ENCODE results near the gene P4HB. TPM values are rescaled to one million over a fixed set of nuclear protein-coding genes. Genes with fewer than 3 reads are reported as not detected.

The P4HB gene
- total and polyA plus RNA-seq, 8 donors: 485 to 935 (median 547) TPM

DNA sequence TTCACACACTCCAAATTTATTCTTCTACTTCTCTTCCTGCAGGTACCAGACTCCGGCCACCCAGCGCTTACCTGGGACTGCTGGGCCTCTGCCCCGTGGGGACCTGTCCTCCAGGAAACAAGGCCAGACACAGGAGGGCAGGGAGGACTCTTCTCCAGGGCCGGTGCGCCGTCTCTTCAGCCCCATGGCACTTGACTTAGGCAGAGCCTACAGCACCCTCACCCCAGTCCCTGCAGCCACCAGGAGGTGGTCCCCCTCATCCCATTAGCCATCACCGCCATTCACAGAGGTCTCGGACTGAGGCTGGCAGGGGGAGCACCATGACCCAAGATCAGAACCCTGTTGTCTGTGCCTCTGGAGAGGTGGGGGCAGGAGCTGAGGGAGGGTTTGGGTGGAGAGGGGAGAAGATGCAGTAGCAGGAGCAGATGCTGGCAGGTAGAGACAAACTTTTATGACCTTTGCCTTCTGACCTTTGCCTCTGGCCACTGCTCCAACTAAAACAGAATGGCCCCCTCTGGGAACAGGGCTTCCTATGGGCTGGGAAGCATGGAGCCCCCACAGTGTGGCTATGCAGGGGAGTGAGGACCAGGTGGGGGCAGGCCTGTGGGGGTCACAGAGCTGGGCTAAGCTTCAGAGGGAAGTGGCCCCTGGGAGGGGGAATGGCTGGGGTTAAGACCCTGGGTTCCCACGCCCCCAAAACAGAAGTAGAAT, 58.1 kb downstream of the P4HB start:
- ATAC-seq: no peak
- Histone ChIP-seq H3K9me3 (no peaks in the 10 kb centered on the region), H3K27me3 (peaks cover 33 to 79% of the 10 kb centered on the region in 2 donors), H3K36me3 (no peaks in the 10 kb centered on the region), H3K27ac (no peak overlapping the region), H3K4me1 (peaks cover 0 to 18% of the 10 kb centered on the region in 2 donors), H3K4me3 (no peak overlapping the region)
- TF ChIP-seq, protein P1, sequence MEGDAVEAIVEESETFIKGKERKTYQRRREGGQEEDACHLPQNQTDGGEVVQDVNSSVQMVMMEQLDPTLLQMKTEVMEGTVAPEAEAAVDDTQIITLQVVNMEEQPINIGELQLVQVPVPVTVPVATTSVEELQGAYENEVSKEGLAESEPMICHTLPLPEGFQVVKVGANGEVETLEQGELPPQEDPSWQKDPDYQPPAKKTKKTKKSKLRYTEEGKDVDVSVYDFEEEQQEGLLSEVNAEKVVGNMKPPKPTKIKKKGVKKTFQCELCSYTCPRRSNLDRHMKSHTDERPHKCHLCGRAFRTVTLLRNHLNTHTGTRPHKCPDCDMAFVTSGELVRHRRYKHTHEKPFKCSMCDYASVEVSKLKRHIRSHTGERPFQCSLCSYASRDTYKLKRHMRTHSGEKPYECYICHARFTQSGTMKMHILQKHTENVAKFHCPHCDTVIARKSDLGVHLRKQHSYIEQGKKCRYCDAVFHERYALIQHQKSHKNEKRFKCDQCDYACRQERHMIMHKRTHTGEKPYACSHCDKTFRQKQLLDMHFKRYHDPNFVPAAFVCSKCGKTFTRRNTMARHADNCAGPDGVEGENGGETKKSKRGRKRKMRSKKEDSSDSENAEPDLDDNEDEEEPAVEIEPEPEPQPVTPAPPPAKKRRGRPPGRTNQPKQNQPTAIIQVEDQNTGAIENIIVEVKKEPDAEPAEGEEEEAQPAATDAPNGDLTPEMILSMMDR (IDR thresholded peaks at IDR 0.05): no peak
- intact Hi-C loops (cut with DNase I): no loop called here
- DNase-seq: no peak

DNA sequence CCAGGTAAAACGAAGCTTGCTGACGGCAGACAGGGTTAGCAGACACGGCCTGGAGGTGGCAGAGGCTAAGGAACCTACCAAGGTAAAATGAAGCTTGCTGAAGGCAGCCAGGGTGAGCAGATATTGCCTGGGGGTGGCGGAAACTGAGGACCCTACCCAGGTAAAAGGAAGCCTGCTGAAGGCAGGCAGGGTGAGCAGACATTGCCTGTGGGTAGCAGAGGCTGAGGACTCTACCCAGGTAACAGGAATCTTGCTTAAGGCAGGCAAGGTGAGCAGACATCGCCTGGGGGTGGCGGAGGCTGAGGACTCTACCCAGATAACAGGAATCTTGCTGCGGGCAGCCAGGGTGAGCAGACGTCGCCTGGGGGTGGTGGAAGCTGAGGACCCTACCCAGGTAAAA, 59.0 kb downstream of the P4HB start:
- intact Hi-C loops (cut with DNase I): no loop called here
- no peak for ATAC-seq
- no peaks in the 10 kb centered on the region for H3K36me3 ChIP-seq

DNA sequence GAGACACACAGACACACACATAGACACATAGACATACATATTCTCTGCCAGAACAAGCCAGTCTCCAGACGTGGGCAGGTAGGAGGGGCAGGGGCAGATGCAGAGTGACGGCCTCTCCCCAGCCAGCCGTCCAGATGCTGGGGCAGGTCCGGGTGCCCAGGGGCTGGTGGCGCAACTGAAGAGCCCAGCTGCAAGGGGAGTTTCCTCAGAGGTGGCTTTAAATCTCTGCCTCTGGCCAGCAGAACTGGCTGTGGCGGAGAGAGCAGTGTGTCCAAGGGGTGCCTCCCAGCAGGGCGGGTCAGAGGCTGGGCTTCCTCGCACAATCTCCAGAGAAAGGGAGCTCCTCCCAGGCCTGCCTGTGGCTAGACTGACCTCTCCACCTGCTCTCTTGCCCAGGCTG, 65.8 kb downstream of the P4HB start:
- no peak overlapping the region for H3K27ac ChIP-seq
- TF ChIP-seq, protein P1 (IDR thresholded peaks at IDR 0.05): no peak
- peak in 1 of 4 donors; percentile 80 for DNase-seq
- H3K36me3 ChIP-seq: no peaks in the 10 kb centered on the region
- H3K9me3 ChIP-seq: no peaks in the 10 kb centered on the region
- H3K4me3 ChIP-seq: no peak overlapping the region
- intact Hi-C loops (cut with DNase I): no loop called here
- H3K4me1 ChIP-seq: no peaks in the 10 kb centered on the region
- H3K27me3 ChIP-seq: peaks cover 0 to 9% of the 10 kb centered on the region in 2 donors
- peak; percentile 100 for ATAC-seq

More for the DNA sequence above, 59.0 kb downstream of the P4HB start:
- TF ChIP-seq, protein P1 (IDR thresholded peaks at IDR 0.05): no peak
- no peak overlapping the region for H3K4me3 ChIP-seq
- no peak for DNase-seq
- H3K27ac ChIP-seq: no peak overlapping the region
- peaks cover 0 to 18% of the 10 kb centered on the region in 2 donors for H3K4me1 ChIP-seq
- peaks cover 33 to 71% of the 10 kb centered on the region in 2 donors for H3K27me3 ChIP-seq
- no peaks in the 10 kb centered on the region for H3K9me3 ChIP-seq

DNA sequence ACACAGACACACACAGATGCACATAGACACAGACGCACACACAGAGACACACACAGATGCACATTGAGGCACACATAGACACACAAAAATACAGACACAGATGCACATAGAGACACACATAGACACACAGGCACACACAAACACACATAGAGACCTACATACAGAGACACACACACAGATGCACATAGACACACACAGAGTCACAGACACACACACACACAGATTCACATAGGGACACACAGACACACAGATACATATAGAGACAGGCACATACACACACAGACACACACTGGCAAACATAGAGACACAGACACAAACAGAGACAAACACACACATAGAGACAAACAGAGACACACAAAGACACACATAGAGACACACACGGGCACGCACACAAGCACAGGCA, 66.3 kb downstream of the P4HB start:
- ATAC-seq (no peak), DNase-seq (no peak)
- H3K36me3 ChIP-seq: no peaks in the 10 kb centered on the region
- H3K4me3 ChIP-seq: no peak overlapping the region
- H3K27ac ChIP-seq: no peak overlapping the region
- H3K4me1 ChIP-seq: no peaks in the 10 kb centered on the region
- H3K27me3 ChIP-seq: peaks cover 0 to 6% of the 10 kb centered on the region in 2 donors
- intact Hi-C loops (cut with DNase I): no loop called here
- TF ChIP-seq, protein P1 (IDR thresholded peaks at IDR 0.05): no peak
- no peaks in the 10 kb centered on the region for H3K9me3 ChIP-seq

Other genes starting within 250 kb of the P4HB start
Only the 30 nearest of the 31 such genes appear.
- gene NPLOC4, start 223.4 kb downstream of the P4HB start, total RNA-seq: 100 to 1,000 TPM in 1 of 2 donors, 10 to 100 TPM in 1; 95.3 to 122 TPM
- 10 to 100 TPM; 50.5 to 70.9 (median 53.1) TPM for gene NPLOC4, start 223.4 kb downstream of the P4HB start, polyA plus RNA-seq (ENCODE audit: insufficient read length in 6 of 6)
- gene TSPAN10, start 223.3 kb downstream of the P4HB start, total RNA-seq: 1 to 10 TPM in 1 of 2 donors, under 1 TPM in 1; 0.52 to 1.6 TPM
- gene TSPAN10, start 223.3 kb downstream of the P4HB start, polyA plus RNA-seq (ENCODE audit: insufficient read length in 6 of 6): 1 to 10 TPM; 2.4 to 7.1 (median 4.2) TPM
- gene PDE6G, start 204.0 kb downstream of the P4HB start, total RNA-seq: 1 to 10 TPM in 1 of 2 donors, under 1 TPM in 1; 0.24 to 1.3 TPM
- gene PDE6G, start 204.0 kb downstream of the P4HB start, polyA plus RNA-seq (ENCODE audit: insufficient read length in 6 of 6): 1 to 10 TPM; 4.2 to 6.3 (median 5.0) TPM
- 10 to 100 TPM; 26.2 to 33.8 TPM for gene OXLD1, start 193.9 kb downstream of the P4HB start, total RNA-seq
- gene OXLD1, start 193.9 kb downstream of the P4HB start, polyA plus RNA-seq (ENCODE audit: insufficient read length in 6 of 6): 10 to 100 TPM in 4 of 6 donors, 1 to 10 TPM in 2; 8.9 to 15.1 (median 12.6) TPM
- gene CCDC137, start 193.8 kb downstream of the P4HB start, total RNA-seq: 10 to 100 TPM; 15.4 to 19.9 TPM
- gene CCDC137, start 193.8 kb downstream of the P4HB start, polyA plus RNA-seq (ENCODE audit: insufficient read length in 6 of 6): 10 to 100 TPM; 14.6 to 19.8 (median 15.4) TPM
- gene ARL16, start 176.7 kb downstream of the P4HB start, total RNA-seq: 10 to 100 TPM; 22.5 to 27.0 TPM
- gene ARL16, start 176.7 kb downstream of the P4HB start, polyA plus RNA-seq (ENCODE audit: insufficient read length in 6 of 6): 10 to 100 TPM; 41.3 to 48.1 (median 42.4) TPM
- gene HGS, start 176.5 kb downstream of the P4HB start, total RNA-seq: 100 to 1,000 TPM in 1 of 2 donors, 10 to 100 TPM in 1; 94.6 to 123 TPM
- gene HGS, start 176.5 kb downstream of the P4HB start, polyA plus RNA-seq (ENCODE audit: insufficient read length in 6 of 6): 10 to 100 TPM; 72.9 to 95.7 (median 83.2) TPM
- 10 to 100 TPM; 45.0 to 72.2 TPM for gene MRPL12, start 157.2 kb downstream of the P4HB start, total RNA-seq
- gene MRPL12, start 157.2 kb downstream of the P4HB start, polyA plus RNA-seq (ENCODE audit: insufficient read length in 6 of 6): 10 to 100 TPM; 27.2 to 40.1 (median 31.6) TPM
- gene SLC25A10, start 148.3 kb downstream of the P4HB start, total RNA-seq: 10 to 100 TPM; 11.1 to 20.2 TPM
- gene SLC25A10, start 148.3 kb downstream of the P4HB start, polyA plus RNA-seq (ENCODE audit: insufficient read length in 6 of 6): 10 to 100 TPM in 3 of 6 donors, 1 to 10 TPM in 3; 7.6 to 12.2 (median 9.8) TPM
- under 1 TPM in 1 of 2 donors, not detected in 1; 0.13 TPM for gene GCGR, start 56.4 kb downstream of the P4HB start, total RNA-seq
- under 1 TPM in 4 of 6 donors, not detected in 2; 0.14 to 0.37 (median 0.29) TPM for gene GCGR, start 56.4 kb downstream of the P4HB start, polyA plus RNA-seq (ENCODE audit: insufficient read length in 6 of 6)
- 10 to 100 TPM; 61.7 to 74.0 TPM for gene MCRIP1, start 27.2 kb downstream of the P4HB start, total RNA-seq
- 10 to 100 TPM; 67.6 to 97.6 (median 89.2) TPM for gene MCRIP1, start 27.2 kb downstream of the P4HB start, polyA plus RNA-seq (ENCODE audit: insufficient read length in 6 of 6)
- not detected for gene PPP1R27, start 25.5 kb downstream of the P4HB start, total RNA-seq
- gene PPP1R27, start 25.5 kb downstream of the P4HB start, polyA plus RNA-seq (ENCODE audit: insufficient read length in 6 of 6): under 1 TPM in 2 of 6 donors, not detected in 4; 0.11 to 0.28 TPM
- 100 to 1,000 TPM; 339 to 481 TPM for gene ARHGDIA, start 10.8 kb upstream of the P4HB start, total RNA-seq
- gene ARHGDIA, start 10.8 kb upstream of the P4HB start, polyA plus RNA-seq (ENCODE audit: insufficient read length in 6 of 6): 100 to 1,000 TPM; 139 to 266 (median 174) TPM
- 10 to 100 TPM; 42.7 to 69.7 TPM for gene ALYREF, start 31.1 kb upstream of the P4HB start, total RNA-seq
- 10 to 100 TPM; 60.4 to 85.9 (median 68.0) TPM for gene ALYREF, start 31.1 kb upstream of the P4HB start, polyA plus RNA-seq (ENCODE audit: insufficient read length in 6 of 6)
- 100 to 1,000 TPM; 121 to 124 TPM for gene ANAPC11, start 31.2 kb upstream of the P4HB start, total RNA-seq
- 100 to 1,000 TPM in 1 of 6 donors, 10 to 100 TPM in 5; 64.2 to 100 (median 82.8) TPM for gene ANAPC11, start 31.2 kb upstream of the P4HB start, polyA plus RNA-seq (ENCODE audit: insufficient read length in 6 of 6)
- under 1 TPM; 0.26 to 0.60 TPM for gene NPB, start 41.7 kb upstream of the P4HB start, total RNA-seq
- gene NPB, start 41.7 kb upstream of the P4HB start, polyA plus RNA-seq (ENCODE audit: insufficient read length in 6 of 6): 1 to 10 TPM in 5 of 6 donors, under 1 TPM in 1; 0.90 to 2.1 (median 1.4) TPM
- 10 to 100 TPM; 38.0 to 57.7 TPM for gene PCYT2, start 50.9 kb upstream of the P4HB start, total RNA-seq
- 10 to 100 TPM; 12.7 to 24.1 (median 17.3) TPM for gene PCYT2, start 50.9 kb upstream of the P4HB start, polyA plus RNA-seq (ENCODE audit: insufficient read length in 6 of 6)
- gene SIRT7, start 57.6 kb upstream of the P4HB start, total RNA-seq: 10 to 100 TPM; 23.9 to 37.9 TPM
- 10 to 100 TPM; 11.6 to 17.3 (median 12.6) TPM for gene SIRT7, start 57.6 kb upstream of the P4HB start, polyA plus RNA-seq (ENCODE audit: insufficient read length in 6 of 6)
- gene MAFG, start 67.2 kb upstream of the P4HB start, total RNA-seq: 10 to 100 TPM; 25.3 to 39.8 TPM
- 10 to 100 TPM in 4 of 6 donors, 1 to 10 TPM in 2; 8.1 to 14.6 (median 10.7) TPM for gene MAFG, start 67.2 kb upstream of the P4HB start, polyA plus RNA-seq (ENCODE audit: insufficient read length in 6 of 6)
- 10 to 100 TPM; 74.0 to 83.0 TPM for gene PYCR1, start 76.8 kb upstream of the P4HB start, total RNA-seq
- 10 to 100 TPM; 34.9 to 71.6 (median 38.0) TPM for gene PYCR1, start 76.8 kb upstream of the P4HB start, polyA plus RNA-seq (ENCODE audit: insufficient read length in 6 of 6)
- gene MYADML2, start 86.7 kb upstream of the P4HB start, total RNA-seq: not detected
- under 1 TPM in 5 of 6 donors, not detected in 1; 0.08 to 0.20 (median 0.09) TPM for gene MYADML2, start 86.7 kb upstream of the P4HB start, polyA plus RNA-seq (ENCODE audit: insufficient read length in 6 of 6)
- gene NOTUM, start 100.7 kb upstream of the P4HB start, total RNA-seq: 1 to 10 TPM in 1 of 2 donors, under 1 TPM in 1; 0.79 to 1.0 TPM
- 10 to 100 TPM; 40.3 to 71.4 (median 67.0) TPM for gene NOTUM, start 100.7 kb upstream of the P4HB start, polyA plus RNA-seq (ENCODE audit: insufficient read length in 6 of 6)
- gene ASPSCR1, start 117.1 kb upstream of the P4HB start, total RNA-seq: 10 to 100 TPM; 35.1 to 40.2 TPM
- 10 to 100 TPM; 36.0 to 64.3 (median 48.6) TPM for gene ASPSCR1, start 117.1 kb upstream of the P4HB start, polyA plus RNA-seq (ENCODE audit: insufficient read length in 6 of 6)
- 10 to 100 TPM; 42.9 to 77.7 TPM for gene CENPX, start 162.3 kb upstream of the P4HB start, total RNA-seq
- 10 to 100 TPM; 44.1 to 61.8 (median 49.8) TPM for gene CENPX, start 162.3 kb upstream of the P4HB start, polyA plus RNA-seq (ENCODE audit: insufficient read length in 6 of 6)
- gene LRRC45, start 162.8 kb upstream of the P4HB start, total RNA-seq: 10 to 100 TPM; 16.9 to 20.7 TPM
- 10 to 100 TPM; 12.0 to 23.2 (median 17.6) TPM for gene LRRC45, start 162.8 kb upstream of the P4HB start, polyA plus RNA-seq (ENCODE audit: insufficient read length in 6 of 6)
- gene RAC3, start 171.1 kb upstream of the P4HB start, total RNA-seq: 10 to 100 TPM in 1 of 2 donors, 1 to 10 TPM in 1; 4.2 to 11.5 TPM
- gene RAC3, start 171.1 kb upstream of the P4HB start, polyA plus RNA-seq (ENCODE audit: insufficient read length in 6 of 6): 10 to 100 TPM; 11.1 to 23.4 (median 15.4) TPM
- 100 to 1,000 TPM; 113 to 152 TPM for gene DCXR, start 177.2 kb upstream of the P4HB start, total RNA-seq
- gene DCXR, start 177.2 kb upstream of the P4HB start, polyA plus RNA-seq (ENCODE audit: insufficient read length in 6 of 6): 10 to 100 TPM; 56.0 to 81.5 (median 69.3) TPM
- gene RFNG, start 191.3 kb upstream of the P4HB start, total RNA-seq: 10 to 100 TPM; 29.3 to 44.9 TPM
- 10 to 100 TPM; 35.2 to 52.7 (median 46.7) TPM for gene RFNG, start 191.3 kb upstream of the P4HB start, polyA plus RNA-seq (ENCODE audit: insufficient read length in 6 of 6)
- gene GPS1, start 191.4 kb upstream of the P4HB start, total RNA-seq: 100 to 1,000 TPM in 1 of 2 donors, 10 to 100 TPM in 1; 75.3 to 101 TPM
- gene GPS1, start 191.4 kb upstream of the P4HB start, polyA plus RNA-seq (ENCODE audit: insufficient read length in 6 of 6): 10 to 100 TPM; 69.2 to 90.8 (median 78.8) TPM
- gene DUS1L, start 205.3 kb upstream of the P4HB start, total RNA-seq: 100 to 1,000 TPM; 102 to 103 TPM
- 10 to 100 TPM; 55.7 to 95.8 (median 69.4) TPM for gene DUS1L, start 205.3 kb upstream of the P4HB start, polyA plus RNA-seq (ENCODE audit: insufficient read length in 6 of 6)